GM12878 (cell line): ENCODE measurements around the gene HINT2. TPM values are rescaled to one million over a fixed set of nuclear protein-coding genes. Genes with fewer than 3 reads are reported as not detected.

Experiments used
- ATAC-seq: fragments of 200-7000 bp; cut with Tn5 transposase; 3 replicates; pipeline ENCODE4 v1.9.1; 2020; ENCODE audit warnings: mild to moderate bottlenecking, moderate library complexity
- BruUV-seq: library from RNA; stranded (reverse); fragments of 400-500 nt; replicated peaks from 2 replicates; lab custom pipeline; 2021; lab: Mats Ljungman, UMichigan
- CTCF ChIA-PET: fragments of 300-600 bp; sonication (Branson Sonifier 250); formaldehyde crosslinking; extraction: SDS; loops from one replicate; lab custom pipeline; 2021; ENCODE audit warnings: inconsistent platforms; lab: Yijun Ruan, JAX
- POLR2A ChIA-PET: fragments of 350-600 bp; formaldehyde crosslinking; extraction: SDS; loops from one replicate; lab custom pipeline; 2021; ENCODE audit warnings: inconsistent platforms; lab: Charles Lee
- RAD21 ChIA-PET: fragments of 300-600 bp; sonication (Branson Sonifier 250); formaldehyde crosslinking; loops from one replicate; lab custom pipeline; 2023; ENCODE audit warnings: antibody characterized with exemption; ENCODE audit not compliant: unreplicated experiment; lab: Charles Lee
- SMC1A ChIA-PET: fragments of 300-600 bp; sonication (Branson Sonifier 250); formaldehyde crosslinking; loops from one replicate; lab custom pipeline; 2023; ENCODE audit not compliant: unreplicated experiment, uncharacterized antibody; lab: Charles Lee
- DNase-seq: peaks from one replicate; pipeline ENCODE4 v3.0.0-alpha.2; 2011; ENCODE audit warnings: low read depth, low spot score
- FAIRE-seq: peaks from 3 replicates; lab custom pipeline; 2011; peaks lifted over from hg19 to GRCh38; lab: Jason Lieb, UNC
- H2AFZ ChIP-seq: 2 replicates; pipeline ENCODE4 v1.6.0; 2011; ENCODE audit warnings: low read depth, low read length, control low read depth; ENCODE audit not compliant: control insufficient read depth
- H3K27ac ChIP-seq: 2 replicates; pipeline ENCODE4 v1.5.1; 2011; ENCODE audit warnings: control low read depth; ENCODE audit not compliant: control insufficient read depth, insufficient read depth
- H3K27me3 ChIP-seq, 2 experiments: replicated peaks in 1 of 2; 2 replicates each; pipeline versions ENCODE4 v1.6.0 to v1.6.1; 2011; ENCODE audit warnings: low read length in 1 of 2; ENCODE audit not compliant: control insufficient read depth in 2 of 2, insufficient read depth in 2 of 2
- H3K36me3 ChIP-seq, 2 experiments: 2 replicates each; pipeline ENCODE4 v1.5.1; 2011; ENCODE audit warnings: low read length in 1 of 2; ENCODE audit not compliant: control insufficient read depth in 2 of 2, insufficient read depth in 2 of 2
- H3K4me1 ChIP-seq: 2 replicates; pipeline ENCODE4 v1.6.1; 2011; ENCODE audit warnings: mild to moderate bottlenecking, low read length, moderate library complexity, mixed read lengths; ENCODE audit not compliant: control insufficient read depth, insufficient read depth
- H3K4me2 ChIP-seq: 2 replicates; pipeline ENCODE4 v1.6.0; 2011; ENCODE audit warnings: control low read depth; ENCODE audit not compliant: control insufficient read depth, insufficient read depth
- H3K4me3 ChIP-seq: fragments of 200-600 bp; sonication (generic); 2 replicates; pipeline ENCODE4 v1.5.1; 2016
- H3K79me2 ChIP-seq: 2 replicates; pipeline ENCODE4 v1.6.0; 2011; ENCODE audit warnings: low read length; ENCODE audit not compliant: control insufficient read depth, insufficient read depth
- H3K9ac ChIP-seq: 2 replicates; pipeline ENCODE4 v1.8.0; 2011; ENCODE audit warnings: low read length, control low read depth, mixed read lengths; ENCODE audit not compliant: control insufficient read depth, insufficient read depth
- H3K9me3 ChIP-seq: replicated peaks from 3 replicates; pipeline ENCODE4 v1.5.1; 2011; ENCODE audit warnings: mild to moderate bottlenecking, low read length; ENCODE audit not compliant: control insufficient read depth, insufficient read depth
- H4K20me1 ChIP-seq: 2 replicates; pipeline ENCODE4 v1.6.0; 2011; ENCODE audit not compliant: control insufficient read depth, insufficient read depth
- CHD4 ChIP-seq: fragments of 200-600 bp; sonication (generic); IDR thresholded peaks from 2 replicates; pipeline ENCODE4 v1.6.1; 2016; ENCODE audit warnings: mild to moderate bottlenecking
- CTCF ChIP-seq, 3 experiments: IDR thresholded peaks in 2 of 3; conservative IDR thresholded peaks in 1 of 3; 2 replicates each; pipeline ENCODE4 v1.5.1; 2011; ENCODE audit warnings: low read depth in 3 of 3, low read length in 3 of 3, mild to moderate bottlenecking in 3 of 3, control low read depth in 2 of 3, moderate library complexity in 2 of 3, inconsistent platforms in 1 of 3, mixed read lengths in 1 of 3; ENCODE audit not compliant: control insufficient read depth in 2 of 3, insufficient read depth in 1 of 3; ENCODE audit errors: extremely low read depth in 1 of 3
- GABPA ChIP-seq: IDR thresholded peaks from 2 replicates; pipeline ENCODE4 v1.6.1; 2014; ENCODE audit warnings: antibody characterized with exemption, low read depth, mild to moderate bottlenecking, inconsistent platforms
- KAT2A ChIP-seq: conservative IDR thresholded peaks from 2 replicates; pipeline ENCODE4 v1.6.1; 2011; ENCODE audit warnings: low read depth, low read length; ENCODE audit not compliant: control insufficient read depth
- KDM1A ChIP-seq: fragments of 200-600 bp; sonication (generic); IDR thresholded peaks from 2 replicates; pipeline ENCODE4 v1.6.1; 2016; ENCODE audit warnings: borderline replicate concordance
- PAX8 ChIP-seq: fragments of 450-650 bp; IDR thresholded peaks from 2 replicates; pipeline ENCODE4 v1.6.1; 2017; ENCODE audit warnings: mild to moderate bottlenecking, moderate library complexity
- PBX3 ChIP-seq: IDR thresholded peaks from 2 replicates; pipeline ENCODE4 v1.6.1; 2011; ENCODE audit warnings: mild to moderate bottlenecking, low read depth, low read length, moderate library complexity; ENCODE audit not compliant: insufficient replicate concordance
- YBX1 ChIP-seq: fragments of 450-650 bp; IDR thresholded peaks from 2 replicates; pipeline ENCODE4 v1.6.1; 2016; ENCODE audit warnings: antibody characterized with exemption
- ZBTB40 ChIP-seq: fragments of 450-650 bp; IDR thresholded peaks from 2 replicates; pipeline ENCODE4 v1.6.1; 2016; ENCODE audit warnings: mild to moderate bottlenecking, moderate library complexity, borderline replicate concordance
- ZNF207 ChIP-seq: fragments of 450-650 bp; IDR thresholded peaks from 2 replicates; pipeline ENCODE4 v1.6.1; 2014; ENCODE audit warnings: antibody characterized with exemption, mild to moderate bottlenecking, borderline replicate concordance
- ZSCAN29 ChIP-seq: fragments of 450-650 bp; IDR thresholded peaks from 2 replicates; pipeline ENCODE4 v1.6.1; 2017; ENCODE audit warnings: mild to moderate bottlenecking, moderate library complexity
- WGBS: methylation state at CpG from one replicate; pipeline ENCODE4 v1.1.6; 2016; ENCODE audit warnings: low lambda C conversion rate; ENCODE audit not compliant: insufficient replicate concordance, insufficient coverage; ENCODE audit errors: missing lambda C conversion rate; 5-methylcytosine and 5-hydroxymethylcytosine counted together
- in situ Hi-C: fragments of 300-500 bp; cut with MboI; formaldehyde crosslinking; loops from 9 replicates; pipeline ENCODE4 v1.14.3; 2018; ENCODE audit warnings: mixed read lengths
- intact Hi-C: fragments of 100-400 bp; cut with micrococcal nuclease; formaldehyde crosslinking; loops from one replicate; pipeline ENCODE4 v1.14.2; 2022; ENCODE audit not compliant: unreplicated experiment
- polyA plus RNA-seq, 11 experiments: library from polyadenylated mRNA; depleted of rRNA in 4 of 11; unstranded in 6 of 11; stranded (reverse) in 5 of 11; fragments of >200 nt; fragmentation: Nextera tagmentation in 4 of 11; fragmentation: Illumina TruSeq in 1 of 11; extraction: Ambion mirVana in 4 of 11; extraction: Trizol in 1 of 11; gene quantifications; 1 replicate in 1 of 11; 2 replicates in 10 of 11; pipeline versions ENCODE4 v1.2.1 to v1.2.3, GENCODE V29; 2011 to 2016; ENCODE audit warnings: inconsistent platforms in 2 of 11, missing spikeins in 2 of 11, low read depth in 1 of 11
- total RNA-seq, 4 experiments: library from RNA; depleted of rRNA in 3 of 4; stranded (reverse); fragments of >200 nt in 3 of 4; fragmentation: Illumina TruSeq in 1 of 4; extraction: Trizol in 1 of 4; gene quantifications; 2 replicates each; pipeline versions ENCODE4 v1.2.1 to v1.2.3, GENCODE V29; 2013 to 2021
- TF ChIP-seq, protein P1 (sequence below): IDR thresholded peaks from 2 replicates; pipeline ENCODE4 v1.6.1; 2012; ENCODE audit warnings: low read length, inconsistent platforms

Gene HINT2
- total and polyA plus RNA-seq, 10 of the 15 experiments (the other 5 are each of a cell fraction or from before 2014, with no cell fraction given) = 12.1 to 144 (median 51.7) TPM

- SMC1A ChIA-PET = no interaction called here
- 91% methylated on average over 9 of the region's 9 CpGs for WGBS
- no peak for ATAC-seq
- in situ Hi-C loops = no loop called here
- no peak for FAIRE-seq
- POLR2A ChIA-PET = no interaction called here
- BruUV-seq = no TSS peak
- Histone ChIP-seq H3K27me3 (no peaks in the 10 kb centered on the region), H3K79me2 (no peaks in the 10 kb centered on the region), H3K4me1 (peaks cover 24% of the 10 kb centered on the region), H2AFZ (no peak overlapping the region), H3K9ac (no peak overlapping the region), H4K20me1 (no peaks in the 10 kb centered on the region), H3K9me3 (no peaks in the 10 kb centered on the region), H3K4me2 (no peak overlapping the region), H3K4me3 (no peak overlapping the region), H3K36me3 (peaks cover 5 to 20% of the 10 kb centered on the region in 2 experiments), H3K27ac (no peak overlapping the region)
- RAD21 ChIA-PET = no interaction called here
- intact Hi-C loops = no loop called here
- no peak for TF ChIP-seq YBX1
- TF ChIP-seq KDM1A = no peak
- no peak for TF ChIP-seq CHD4
- TF ChIP-seq CTCF (IDR thresholded peaks at IDR 0.05 in 2 of 3, conservative IDR thresholded peaks at IDR 0.05 in 1 of 3; ENCODE audit: control insufficient read depth in 2 of 3, extremely low read depth in 1 of 3, insufficient read depth in 1 of 3, low read depth in 3 of 3, low read length in 3 of 3) = no peak
- TF ChIP-seq KAT2A = no peak
- TF ChIP-seq ZBTB40 = no peak
- no peak for TF ChIP-seq ZNF207
- TF ChIP-seq, protein P1, sequence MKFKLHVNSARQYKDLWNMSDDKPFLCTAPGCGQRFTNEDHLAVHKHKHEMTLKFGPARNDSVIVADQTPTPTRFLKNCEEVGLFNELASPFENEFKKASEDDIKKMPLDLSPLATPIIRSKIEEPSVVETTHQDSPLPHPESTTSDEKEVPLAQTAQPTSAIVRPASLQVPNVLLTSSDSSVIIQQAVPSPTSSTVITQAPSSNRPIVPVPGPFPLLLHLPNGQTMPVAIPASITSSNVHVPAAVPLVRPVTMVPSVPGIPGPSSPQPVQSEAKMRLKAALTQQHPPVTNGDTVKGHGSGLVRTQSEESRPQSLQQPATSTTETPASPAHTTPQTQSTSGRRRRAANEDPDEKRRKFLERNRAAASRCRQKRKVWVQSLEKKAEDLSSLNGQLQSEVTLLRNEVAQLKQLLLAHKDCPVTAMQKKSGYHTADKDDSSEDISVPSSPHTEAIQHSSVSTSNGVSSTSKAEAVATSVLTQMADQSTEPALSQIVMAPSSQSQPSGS = no peak
- no peak for TF ChIP-seq GABPA
- TF ChIP-seq PAX8 = no peak
- TF ChIP-seq PBX3 = no peak
- TF ChIP-seq ZSCAN29 = no peak
- DNase-seq = no peak
- CTCF ChIA-PET = interaction anchor here (0.8 to 1.2 kb wide), 4 partner anchors 18 to 74 kb away, joined by 3 to 4 read pairs (median 4); no protein-coding TSS in a partner anchor
Observed at GRCh38 chr9:35808433-35808832, 6.4 kb downstream of the HINT2 start.
